HL-60 (cell line): Measurements from ENCODE around the gene DAP.

Experiments used
- GABPA ChIP-seq: IDR thresholded peaks from 2 replicates; pipeline ENCODE4 v1.6.1; 2012; ENCODE audit warnings: low read depth
- POLR2AphosphoS5 ChIP-seq: IDR thresholded peaks from 2 replicates; pipeline ENCODE4 v1.6.1; 2012; ENCODE audit warnings: low read depth
- SPI1 ChIP-seq: IDR thresholded peaks from 2 replicates; pipeline ENCODE4 v1.6.1; 2012; ENCODE audit warnings: low read depth, mild to moderate bottlenecking, borderline replicate concordance
- TF ChIP-seq, protein P1 (sequence below): IDR thresholded peaks from one replicate; pipeline ENCODE4 v1.5.1; 2011; ENCODE audit warnings: low read length, control low read depth, inconsistent platforms; ENCODE audit not compliant: insufficient read depth
- TF ChIP-seq, protein P2 (sequence below): IDR thresholded peaks from 2 replicates; pipeline ENCODE4 v1.6.1; 2012; ENCODE audit warnings: low read depth; ENCODE audit not compliant: insufficient replicate concordance

DNA sequence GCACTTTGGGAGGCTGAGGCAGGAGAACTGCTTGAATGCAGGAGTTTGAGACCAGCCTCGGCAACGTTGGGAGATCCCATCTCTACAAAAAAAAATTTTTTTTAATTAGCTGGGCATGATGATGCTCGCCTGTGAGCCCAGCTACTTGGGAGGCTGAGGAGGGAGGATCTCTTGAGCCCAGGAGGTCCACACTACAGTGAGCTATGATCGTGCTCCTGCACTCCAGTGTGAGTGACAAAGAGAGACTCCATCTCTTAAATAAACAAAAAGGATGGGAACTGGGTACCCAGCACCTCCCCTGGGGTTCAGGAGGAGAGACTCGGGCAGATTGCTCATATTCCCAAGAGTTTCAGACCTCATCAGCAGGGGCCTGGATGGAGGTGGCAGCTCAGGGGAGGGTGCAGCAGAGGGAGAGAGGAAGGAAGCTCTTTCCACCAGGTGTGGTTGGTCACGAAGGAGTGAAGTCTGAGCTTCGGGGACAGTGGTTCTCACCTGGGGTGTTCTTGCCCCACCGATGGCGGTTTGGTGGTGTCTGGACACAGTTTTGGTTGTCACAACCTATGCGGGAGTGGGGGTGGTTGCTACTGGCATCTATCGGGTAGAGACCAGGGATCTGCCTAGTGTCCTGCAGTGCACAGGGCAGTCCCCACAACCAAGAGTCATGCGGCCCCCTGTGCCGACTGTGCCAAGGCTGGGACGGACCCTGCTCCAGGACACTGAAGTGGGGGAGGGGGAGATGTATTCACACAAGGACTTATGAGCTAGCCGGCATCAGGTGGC lies 124.5 kb downstream of the DAP start:
- TF ChIP-seq, protein P1, sequence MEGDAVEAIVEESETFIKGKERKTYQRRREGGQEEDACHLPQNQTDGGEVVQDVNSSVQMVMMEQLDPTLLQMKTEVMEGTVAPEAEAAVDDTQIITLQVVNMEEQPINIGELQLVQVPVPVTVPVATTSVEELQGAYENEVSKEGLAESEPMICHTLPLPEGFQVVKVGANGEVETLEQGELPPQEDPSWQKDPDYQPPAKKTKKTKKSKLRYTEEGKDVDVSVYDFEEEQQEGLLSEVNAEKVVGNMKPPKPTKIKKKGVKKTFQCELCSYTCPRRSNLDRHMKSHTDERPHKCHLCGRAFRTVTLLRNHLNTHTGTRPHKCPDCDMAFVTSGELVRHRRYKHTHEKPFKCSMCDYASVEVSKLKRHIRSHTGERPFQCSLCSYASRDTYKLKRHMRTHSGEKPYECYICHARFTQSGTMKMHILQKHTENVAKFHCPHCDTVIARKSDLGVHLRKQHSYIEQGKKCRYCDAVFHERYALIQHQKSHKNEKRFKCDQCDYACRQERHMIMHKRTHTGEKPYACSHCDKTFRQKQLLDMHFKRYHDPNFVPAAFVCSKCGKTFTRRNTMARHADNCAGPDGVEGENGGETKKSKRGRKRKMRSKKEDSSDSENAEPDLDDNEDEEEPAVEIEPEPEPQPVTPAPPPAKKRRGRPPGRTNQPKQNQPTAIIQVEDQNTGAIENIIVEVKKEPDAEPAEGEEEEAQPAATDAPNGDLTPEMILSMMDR = no peak
- TF ChIP-seq, protein P2, sequence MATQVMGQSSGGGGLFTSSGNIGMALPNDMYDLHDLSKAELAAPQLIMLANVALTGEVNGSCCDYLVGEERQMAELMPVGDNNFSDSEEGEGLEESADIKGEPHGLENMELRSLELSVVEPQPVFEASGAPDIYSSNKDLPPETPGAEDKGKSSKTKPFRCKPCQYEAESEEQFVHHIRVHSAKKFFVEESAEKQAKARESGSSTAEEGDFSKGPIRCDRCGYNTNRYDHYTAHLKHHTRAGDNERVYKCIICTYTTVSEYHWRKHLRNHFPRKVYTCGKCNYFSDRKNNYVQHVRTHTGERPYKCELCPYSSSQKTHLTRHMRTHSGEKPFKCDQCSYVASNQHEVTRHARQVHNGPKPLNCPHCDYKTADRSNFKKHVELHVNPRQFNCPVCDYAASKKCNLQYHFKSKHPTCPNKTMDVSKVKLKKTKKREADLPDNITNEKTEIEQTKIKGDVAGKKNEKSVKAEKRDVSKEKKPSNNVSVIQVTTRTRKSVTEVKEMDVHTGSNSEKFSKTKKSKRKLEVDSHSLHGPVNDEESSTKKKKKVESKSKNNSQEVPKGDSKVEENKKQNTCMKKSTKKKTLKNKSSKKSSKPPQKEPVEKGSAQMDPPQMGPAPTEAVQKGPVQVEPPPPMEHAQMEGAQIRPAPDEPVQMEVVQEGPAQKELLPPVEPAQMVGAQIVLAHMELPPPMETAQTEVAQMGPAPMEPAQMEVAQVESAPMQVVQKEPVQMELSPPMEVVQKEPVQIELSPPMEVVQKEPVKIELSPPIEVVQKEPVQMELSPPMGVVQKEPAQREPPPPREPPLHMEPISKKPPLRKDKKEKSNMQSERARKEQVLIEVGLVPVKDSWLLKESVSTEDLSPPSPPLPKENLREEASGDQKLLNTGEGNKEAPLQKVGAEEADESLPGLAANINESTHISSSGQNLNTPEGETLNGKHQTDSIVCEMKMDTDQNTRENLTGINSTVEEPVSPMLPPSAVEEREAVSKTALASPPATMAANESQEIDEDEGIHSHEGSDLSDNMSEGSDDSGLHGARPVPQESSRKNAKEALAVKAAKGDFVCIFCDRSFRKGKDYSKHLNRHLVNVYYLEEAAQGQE = no peak
- TF ChIP-seq POLR2AphosphoS5 (no peak), GABPA (no peak), SPI1 (no peak)
